Brain microvascular endothelial cell (primary cell): Measurements from ENCODE around the gene PHEX.

Source experiments
- DNase-seq: peaks from one replicate; pipeline ENCODE4 v3.0.0-alpha.2; 2020
- H3K27ac ChIP-seq: fragments of 250-450 bp; sonication (Bioruptor Pico); 2 replicates; pipeline ENCODE4 v1.5.1; 2020; ENCODE audit warnings: mild to moderate bottlenecking, moderate library complexity
- H3K27me3 ChIP-seq: fragments of 250-450 bp; sonication (Bioruptor Pico); replicated peaks from 2 replicates; pipeline ENCODE4 v1.5.1; 2020; ENCODE audit warnings: mild to moderate bottlenecking
- H3K36me3 ChIP-seq: fragments of 250-450 bp; sonication (Bioruptor Pico); replicated peaks from 2 replicates; pipeline ENCODE4 v1.5.1; 2020; ENCODE audit warnings: mild to moderate bottlenecking
- H3K4me3 ChIP-seq: 2 replicates; pipeline ENCODE4 v1.5.1; 2011; ENCODE audit warnings: low read depth, mild to moderate bottlenecking, control low read depth, low read length, moderate library complexity
- CTCF ChIP-seq: IDR thresholded peaks from 2 replicates; pipeline ENCODE4 v1.5.1; 2011; ENCODE audit warnings: low read depth, mild to moderate bottlenecking, moderate library complexity, low read length, control low read depth, inconsistent platforms; ENCODE audit errors: missing control alignments
- in situ Hi-C: cut with HindIII; loops from 2 replicates; pipeline ENCODE4 v1.10.0; 2017; ENCODE audit warnings: low sequenced_read_pairs, low pct_ligation_motif_present

Gene PHEX

GRCh38 chrX:22128961-22129360 lies 96.8 kb downstream of the PHEX start:
- DNase-seq, result no peak
- in situ Hi-C loops, result no loop called here
- H3K27me3 ChIP-seq, result no peaks in the 10 kb centered on the region
- no peak overlapping the region for H3K27ac ChIP-seq
- H3K36me3 ChIP-seq, result no peaks in the 10 kb centered on the region
- TF ChIP-seq CTCF, result no peak
- H3K4me3 ChIP-seq, result no peak overlapping the region

- in situ Hi-C loops, result no loop called here
- Histone ChIP-seq H3K27ac (peak overlapping the region; percentile 82), H3K27me3 (no peaks in the 10 kb centered on the region), H3K36me3 (no peaks in the 10 kb centered on the region), H3K4me3 (no peak overlapping the region)
- DNase-seq, result peak; percentile 70
- TF ChIP-seq CTCF, result no peak
These were observed 102.6 kb downstream of the PHEX start for GRCh38 chrX:22134681-22135080.

GRCh38 chrX:22135171-22135711 lies 103.1 kb downstream of the PHEX start:
- H3K36me3 ChIP-seq, result no peaks in the 10 kb centered on the region
- no peak overlapping the region for H3K4me3 ChIP-seq
- in situ Hi-C loops, result no loop called here
- peak; percentile 20 for DNase-seq
- peak overlapping the region; percentile 82 for H3K27ac ChIP-seq
- H3K27me3 ChIP-seq, result no peaks in the 10 kb centered on the region
- no peak for TF ChIP-seq CTCF

GRCh38 chrX:22135994-22136684 lies 104.0 kb downstream of the PHEX start:
- H3K4me3 ChIP-seq, result no peak overlapping the region
- peak; percentile 66 for TF ChIP-seq CTCF
- in situ Hi-C loops, result no loop called here
- H3K27ac ChIP-seq, result peak overlapping the region; percentile 82
- no peak for DNase-seq
- H3K27me3 ChIP-seq, result no peaks in the 10 kb centered on the region
- H3K36me3 ChIP-seq, result no peaks in the 10 kb centered on the region

GRCh38 chrX:22136711-22137110 lies 104.6 kb downstream of the PHEX start:
- DNase-seq, result no peak
- TF ChIP-seq CTCF, result no peak
- Histone ChIP-seq H3K4me3 (no peak overlapping the region), H3K36me3 (no peaks in the 10 kb centered on the region), H3K27me3 (no peaks in the 10 kb centered on the region), H3K27ac (no peak overlapping the region)
- in situ Hi-C loops, result no loop called here

- no peak for DNase-seq
- Histone ChIP-seq H3K27ac (no peak overlapping the region), H3K27me3 (no peaks in the 10 kb centered on the region), H3K4me3 (no peak overlapping the region), H3K36me3 (no peaks in the 10 kb centered on the region)
- in situ Hi-C loops, result no loop called here
- no peak for TF ChIP-seq CTCF
These were observed 107.7 kb downstream of the PHEX start for GRCh38 chrX:22139822-22140221.
